IMR-90 (cell line): ENCODE results near the gene FAM174B. TPM values are rescaled to one million over a fixed set of nuclear protein-coding genes. Genes with fewer than 3 reads are reported as not detected.

Experiments
- ATAC-seq: fragments of 200-7000 bp; cut with Tn5 transposase; 2 replicates; pipeline ENCODE4 v1.9.1; 2020; ENCODE audit warnings: low read depth, mild to moderate bottlenecking, moderate library complexity
- BruUV-seq: library from RNA; stranded (reverse); fragments of 400-500 nt; replicated peaks from 2 replicates; lab custom pipeline; 2021; lab: Mats Ljungman, UMichigan
- CTCF ChIA-PET: fragments of 300-600 bp; formaldehyde crosslinking; extraction: SDS; loops from one replicate; lab custom pipeline; 2021; ENCODE audit warnings: antibody characterized with exemption; lab: Yijun Ruan, JAX
- POLR2A ChIA-PET: fragments of 300-600 bp; sonication (Branson Sonifier 250); formaldehyde crosslinking; loops from one replicate; lab custom pipeline; 2022; ENCODE audit warnings: antibody characterized with exemption; ENCODE audit not compliant: unreplicated experiment; lab: Charles Lee
- DNase-seq: peaks from one replicate; pipeline ENCODE4 v3.0.0; 2013
- H2AFZ ChIP-seq: replicated peaks from 2 replicates; pipeline ENCODE3; 2013; ENCODE audit warnings: low read length, mild to moderate bottlenecking; ENCODE audit not compliant: poor library complexity
- H2AK5ac ChIP-seq: 2 replicates; pipeline ENCODE4 v1.6.1; 2013; ENCODE audit warnings: low read depth, low read length, inconsistent platforms
- H2AK9ac ChIP-seq: replicated peaks from 2 replicates; pipeline ENCODE3; 2013; ENCODE audit warnings: mild to moderate bottlenecking, low read depth, low read length, moderate library complexity; ENCODE audit not compliant: poor library complexity
- H2BK120ac ChIP-seq: 2 replicates; pipeline ENCODE4 v1.6.1; 2013; ENCODE audit warnings: low read depth, low read length, inconsistent platforms
- H2BK15ac ChIP-seq: 3 replicates; pipeline ENCODE4 v1.6.1; 2013; ENCODE audit warnings: low read depth, low read length, inconsistent platforms
- H2BK20ac ChIP-seq: 2 replicates; pipeline ENCODE4 v1.6.1; 2013; ENCODE audit warnings: low read depth, mild to moderate bottlenecking, inconsistent platforms, low read length, moderate library complexity
- H2BK5ac ChIP-seq: 2 replicates; pipeline ENCODE4 v1.6.1; 2013; ENCODE audit warnings: mild to moderate bottlenecking, low read depth, low read length, inconsistent platforms; ENCODE audit not compliant: poor library complexity, severe bottlenecking
- H3K14ac ChIP-seq: replicated peaks from 2 replicates; pipeline ENCODE4 v1.6.1; 2013; ENCODE audit warnings: low read depth, low read length, inconsistent platforms
- H3K18ac ChIP-seq: 2 replicates; pipeline ENCODE4 v1.6.1; 2013; ENCODE audit warnings: low read depth, low read length, control low read depth
- H3K23ac ChIP-seq: 2 replicates; pipeline ENCODE4 v1.6.1; 2013; ENCODE audit warnings: low read depth, low read length, inconsistent platforms
- H3K27ac ChIP-seq: 2 replicates; pipeline ENCODE4 v1.5.1; 2013; ENCODE audit warnings: mild to moderate bottlenecking, control low read depth, low read length; ENCODE audit not compliant: insufficient read depth
- H3K27me3 ChIP-seq: 2 replicates; pipeline ENCODE4 v1.6.1; 2013; ENCODE audit warnings: low read length; ENCODE audit not compliant: control insufficient read depth, insufficient read depth
- H3K36me3 ChIP-seq: 2 replicates; pipeline ENCODE4 v1.6.1; 2013; ENCODE audit warnings: low read length, mixed read lengths; ENCODE audit not compliant: control insufficient read depth, insufficient read depth
- H3K4ac ChIP-seq: 2 replicates; pipeline ENCODE4 v1.6.1; 2013; ENCODE audit warnings: low read depth, low read length, inconsistent platforms
- H3K4me1 ChIP-seq: 2 replicates; pipeline ENCODE4 v1.6.1; 2013; ENCODE audit warnings: low read length, mixed read lengths; ENCODE audit not compliant: control insufficient read depth, insufficient read depth
- H3K4me2 ChIP-seq: 2 replicates; pipeline ENCODE4 v1.6.1; 2013; ENCODE audit warnings: low read depth, mild to moderate bottlenecking, control low read depth, low read length, moderate library complexity
- H3K4me3 ChIP-seq: 2 replicates; pipeline ENCODE4 v1.5.1; 2013; ENCODE audit warnings: low read depth, mild to moderate bottlenecking, control low read depth, low read length, moderate library complexity; ENCODE audit not compliant: insufficient read depth
- H3K56ac ChIP-seq: 2 replicates; pipeline ENCODE4 v1.6.1; 2013; ENCODE audit warnings: low read length, inconsistent platforms; ENCODE audit not compliant: insufficient read depth; ENCODE audit errors: extremely low read depth
- H3K79me1 ChIP-seq, 2 experiments: 2 replicates each; pipeline ENCODE4 v1.6.1; 2013; ENCODE audit warnings: low read length in 2 of 2, inconsistent platforms in 1 of 2, low read depth in 1 of 2
- H3K9ac ChIP-seq: 2 replicates; pipeline ENCODE4 v1.6.1; 2013; ENCODE audit warnings: low read depth, low read length, control low read depth
- H3K9me1 ChIP-seq: 2 replicates; pipeline ENCODE4 v1.6.1; 2013; ENCODE audit warnings: low read length, inconsistent platforms; ENCODE audit not compliant: insufficient read depth
- H3K9me3 ChIP-seq: 2 replicates; pipeline ENCODE4 v1.6.1; 2013; ENCODE audit warnings: low read length; ENCODE audit not compliant: control insufficient read depth, insufficient read depth
- H4K20me1 ChIP-seq: 2 replicates; pipeline ENCODE4 v1.6.1; 2013; ENCODE audit warnings: low read length, inconsistent platforms; ENCODE audit not compliant: insufficient read depth
- H4K5ac ChIP-seq: 2 replicates; pipeline ENCODE4 v1.6.1; 2013; ENCODE audit warnings: mild to moderate bottlenecking, low read depth, low read length, control low read depth
- H4K8ac ChIP-seq, 2 experiments: 2 replicates each; pipeline ENCODE4 v1.6.1; 2013; ENCODE audit warnings: low read depth in 2 of 2, low read length in 2 of 2, control low read depth in 1 of 2, inconsistent platforms in 1 of 2
- H4K91ac ChIP-seq: 2 replicates; pipeline ENCODE4 v1.6.1; 2013; ENCODE audit warnings: low read depth, low read length, inconsistent platforms; ENCODE audit not compliant: insufficient read depth
- BHLHE40 ChIP-seq: fragments of 150-350 bp; IDR thresholded peaks from 2 replicates; pipeline ENCODE4 v1.6.1; 2016; ENCODE audit warnings: mild to moderate bottlenecking, low read depth, low read length
- FOS ChIP-seq: fragments of 150-350 bp; IDR thresholded peaks from 2 replicates; pipeline ENCODE4 v1.6.1; 2016; ENCODE audit warnings: low read depth, low read length
- MAZ ChIP-seq: IDR thresholded peaks from 2 replicates; pipeline ENCODE4 v1.6.1; 2012; ENCODE audit warnings: low read depth, mild to moderate bottlenecking, low read length, improper control_type of control experiment, moderate library complexity, borderline replicate concordance
- MXI1 ChIP-seq: IDR thresholded peaks from 2 replicates; pipeline ENCODE4 v1.6.1; 2012; ENCODE audit warnings: low read depth, mild to moderate bottlenecking, low read length, moderate library complexity, borderline replicate concordance
- NFE2L2 ChIP-seq: fragments of 150-350 bp; IDR thresholded peaks from 2 replicates; pipeline ENCODE4 v1.6.1; 2016; ENCODE audit warnings: low read depth, mild to moderate bottlenecking, low read length
- RCOR1 ChIP-seq: IDR thresholded peaks from 2 replicates; pipeline ENCODE4 v1.6.1; 2012; ENCODE audit warnings: mild to moderate bottlenecking, low read length, improper control_type of control experiment; ENCODE audit not compliant: insufficient replicate concordance
- RFX5 ChIP-seq: IDR thresholded peaks from 2 replicates; pipeline ENCODE4 v1.8.0; 2012; ENCODE audit warnings: low read depth, mild to moderate bottlenecking, low read length, moderate library complexity
- SMC3 ChIP-seq: fragments of 150-350 bp; IDR thresholded peaks from 2 replicates; pipeline ENCODE4 v1.6.1; 2016; ENCODE audit warnings: low read depth, mild to moderate bottlenecking, antibody characterized with exemption, low read length, moderate library complexity
- WGBS, 2 experiments: methylation state at CpG; one replicate each; pipeline versions ENCODE4 v1.1.5 to v1.1.7; 2013; ENCODE audit warnings: missing lambda C conversion rate in 2 of 2; ENCODE audit not compliant: insufficient read length in 1 of 2; ENCODE audit errors: extremely low coverage in 2 of 2; 5-methylcytosine and 5-hydroxymethylcytosine counted together
- dilution Hi-C: fragments of 300-500 bp; cut with HindIII; formaldehyde crosslinking; loops from one replicate; pipeline ENCODE4 v1.14.3; 2018; ENCODE audit warnings: low sequenced_read_pairs; ENCODE audit not compliant: unreplicated experiment
- in situ Hi-C: fragments of 300-500 bp; cut with MboI; formaldehyde crosslinking; loops from 3 replicates; pipeline ENCODE4 v1.14.3; 2019; ENCODE audit warnings: low sequenced_read_pairs, inconsistent platforms, mixed read lengths
- intact Hi-C: fragments of 100-400 bp; cut with micrococcal nuclease; formaldehyde crosslinking; loops from 2 replicates; pipeline ENCODE4 v1.10.0; 2022
- polyA plus RNA-seq, 3 experiments: library from polyadenylated mRNA; depleted of rRNA; stranded (reverse); fragments of >200 nt; gene quantifications; 2 replicates each; pipeline ENCODE4 v1.2.3, GENCODE V29; 2012; ENCODE audit warnings: low replicate concordance in 1 of 3
- total RNA-seq: library from RNA; depleted of rRNA; stranded (reverse); fragments of >200 nt; gene quantifications from 2 replicates; pipeline ENCODE4 v1.2.3, GENCODE V29; 2012

The FAM174B gene
- total and polyA plus RNA-seq, 2 of the 4 experiments (the other 2 are of a cell fraction): 0.18 to 0.56 TPM

DNA sequence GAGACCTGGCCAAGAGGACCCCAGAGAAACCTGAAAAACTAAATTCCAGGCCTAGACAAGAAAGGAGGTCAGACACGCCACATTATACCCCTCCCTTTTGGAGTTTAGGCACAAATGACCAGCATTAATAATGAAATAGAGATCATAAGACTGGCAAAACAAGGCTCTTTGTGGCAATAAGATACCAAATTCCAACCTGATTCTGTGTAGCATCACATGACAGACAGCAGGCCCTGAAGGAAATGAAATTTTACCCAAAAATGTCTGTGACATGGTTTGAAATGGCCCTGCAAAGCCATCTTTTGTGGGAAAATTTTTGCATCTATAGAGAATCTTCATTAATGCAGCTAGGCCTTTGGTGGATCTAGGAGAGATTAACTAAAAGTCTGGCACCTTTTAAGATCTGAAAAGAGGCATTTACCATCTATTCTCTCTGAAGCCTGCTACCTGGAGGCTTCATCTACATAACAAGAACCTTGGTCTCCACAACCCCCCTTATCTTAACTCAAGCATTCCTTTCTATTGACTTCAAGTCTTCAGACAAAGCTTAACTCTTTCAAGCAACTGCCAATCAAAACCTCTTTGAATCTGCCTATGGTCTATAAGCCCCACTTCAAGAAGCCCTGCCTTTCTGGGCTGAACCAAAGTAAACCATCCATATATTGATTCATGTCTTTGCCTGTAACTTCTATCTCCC lies 8.0 kb downstream of the FAM174B start:
- H3K18ac ChIP-seq: no peak overlapping the region
- H3K36me3 ChIP-seq: no peaks in the 10 kb centered on the region
- no peak overlapping the region for H2BK20ac ChIP-seq
- no peaks in the 10 kb centered on the region for H3K9me3 ChIP-seq
- ATAC-seq: no peak
- no peak overlapping the region for H3K27ac ChIP-seq
- no peak overlapping the region for H2BK15ac ChIP-seq
- no peak overlapping the region for H4K91ac ChIP-seq
- no peaks in the 10 kb centered on the region for H3K79me1 ChIP-seq
- H2BK120ac ChIP-seq: no peak overlapping the region
- in situ Hi-C loops: no loop called here
- H3K23ac ChIP-seq: no peak overlapping the region
- H3K4me3 ChIP-seq: no peak overlapping the region
- H3K27me3 ChIP-seq: peaks cover 3% of the 10 kb centered on the region; the same call in 1 of the 2 replicates
- H3K4ac ChIP-seq: no peak overlapping the region
- H3K14ac ChIP-seq: no peak overlapping the region
- no peak overlapping the region for H2AFZ ChIP-seq
- WGBS, 2 experiments: no CpG with 5 or more reads among the region's 1 CpG
- H2BK5ac ChIP-seq: no peak overlapping the region
- H3K4me2 ChIP-seq: no peak overlapping the region
- H2AK9ac ChIP-seq: no peak overlapping the region
- H3K4me1 ChIP-seq: no peaks in the 10 kb centered on the region
- no peak overlapping the region for H3K56ac ChIP-seq
- intact Hi-C loops: no loop called here
- TF ChIP-seq MXI1 (no peak), MAZ (no peak), BHLHE40 (no peak), NFE2L2 (no peak), RCOR1 (no peak), SMC3 (no peak), FOS (no peak), RFX5 (no peak)
- POLR2A ChIA-PET: no interaction called here
- H4K8ac ChIP-seq: no peak overlapping the region
- dilution Hi-C loops: no loop called here
- H2AK5ac ChIP-seq: no peak overlapping the region
- CTCF ChIA-PET: no interaction called here
- no peak overlapping the region for H4K5ac ChIP-seq
- no peak overlapping the region for H3K9ac ChIP-seq
- DNase-seq: no peak
- H4K20me1 ChIP-seq: no peaks in the 10 kb centered on the region
- BruUV-seq: no TSS peak
- no peaks in the 10 kb centered on the region for H3K9me1 ChIP-seq
